ENCODE data around the gene PNPLA6.
A peak's percentile ranks its signal among the peaks of the same experiment; 100 is the strongest.

The PNPLA6 gene

GRCh38 chr19:7550169-7550770, 14.8 kb downstream of the PNPLA6 start:
- no peaks in the 10 kb centered on the region for H3K9me3 Mint-ChIP-seq
- no peak for DNase-seq
- H3K4me1 Mint-ChIP-seq (ENCODE audit: low read depth), result peaks cover 22% of the 10 kb centered on the region
- no peaks in the 10 kb centered on the region for H3K27me3 Mint-ChIP-seq
- peaks cover 60% of the 10 kb centered on the region for H3K36me3 Mint-ChIP-seq (ENCODE audit: low read depth)
- H3K4me3 Mint-ChIP-seq, result no peak overlapping the region
- H3K27ac Mint-ChIP-seq, result no peak overlapping the region

GRCh38 chr19:7550987-7551761, 15.7 kb downstream of the PNPLA6 start:
- Mint-ChIP-seq H3K4me1 (ENCODE audit: low read depth) (peaks cover 15% of the 10 kb centered on the region), H3K36me3 (ENCODE audit: low read depth) (peaks cover 61% of the 10 kb centered on the region), H3K27ac (no peak overlapping the region), H3K9me3 (no peaks in the 10 kb centered on the region), H3K27me3 (no peaks in the 10 kb centered on the region), H3K4me3 (no peak overlapping the region)
- peak; percentile 46 for DNase-seq

- Mint-ChIP-seq H3K36me3 (ENCODE audit: low read depth) (peaks cover 70% of the 10 kb centered on the region), H3K4me3 (no peak overlapping the region), H3K27me3 (no peaks in the 10 kb centered on the region), H3K9me3 (no peaks in the 10 kb centered on the region), H3K4me1 (ENCODE audit: low read depth) (peaks cover 6% of the 10 kb centered on the region), H3K27ac (no peak overlapping the region)
- DNase-seq, result no peak
Observed at GRCh38 chr19:7552781-7553180, 17.3 kb downstream of the PNPLA6 start.

GRCh38 chr19:7554565-7554964, 19.0 kb downstream of the PNPLA6 start:
- H3K36me3 Mint-ChIP-seq (ENCODE audit: low read depth), result peaks cover 84% of the 10 kb centered on the region

DNA sequence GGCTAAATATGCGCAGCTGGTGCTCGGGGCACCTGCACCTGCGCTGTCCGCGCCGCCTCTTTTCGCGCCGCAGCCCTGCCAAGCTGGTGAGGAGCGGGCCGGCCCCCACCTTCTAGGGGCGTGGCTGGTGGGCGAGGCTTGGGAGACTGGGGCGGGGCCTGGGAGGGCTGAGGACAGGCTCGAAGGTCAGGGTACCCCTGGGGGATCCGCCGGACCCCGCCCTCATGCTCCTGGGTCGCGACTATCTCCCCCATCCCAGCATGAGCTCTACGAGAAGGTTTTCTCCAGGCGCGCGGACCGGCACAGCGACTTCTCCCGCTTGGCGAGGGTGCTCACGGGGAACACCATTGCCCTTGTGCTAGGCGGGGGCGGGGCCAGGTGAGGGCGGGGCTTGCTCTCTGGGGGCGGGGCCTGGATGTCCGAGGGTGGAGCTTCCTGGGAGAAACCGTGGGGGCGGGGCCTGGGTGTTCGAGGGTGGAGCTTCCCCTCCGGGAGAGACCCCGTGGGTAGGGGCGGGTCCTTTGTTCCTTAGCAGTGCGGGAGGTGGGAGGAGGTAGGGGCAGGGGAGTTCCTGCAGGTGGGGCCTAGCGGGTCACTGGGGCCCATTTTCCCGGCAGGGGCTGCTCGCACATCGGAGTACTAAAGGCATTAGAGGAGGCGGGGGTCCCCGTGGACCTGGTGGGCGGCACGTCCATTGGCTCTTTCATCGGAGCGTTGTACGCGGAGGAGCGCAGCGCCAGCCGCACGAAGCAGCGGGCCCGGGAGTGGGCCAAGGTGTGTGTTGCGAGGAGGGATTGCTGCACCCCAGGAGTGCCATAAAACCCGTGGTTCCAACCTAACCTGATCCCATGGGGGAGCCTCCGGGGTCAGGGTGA, 19.7 kb downstream of the PNPLA6 start:
- Mint-ChIP-seq H3K27me3 (no peaks in the 10 kb centered on the region), H3K36me3 (ENCODE audit: low read depth) (peaks cover 83% of the 10 kb centered on the region), H3K4me1 (ENCODE audit: low read depth) (peaks cover 6% of the 10 kb centered on the region), H3K27ac (no peak overlapping the region), H3K4me3 (no peak overlapping the region), H3K9me3 (peaks cover 1% of the 10 kb centered on the region)
- DNase-seq, result peak; percentile 60

More at GRCh38 chr19:7554565-7554964, 19.0 kb downstream of the PNPLA6 start:
- Mint-ChIP-seq H3K4me1 (ENCODE audit: low read depth) (peaks cover 6% of the 10 kb centered on the region), H3K27ac (no peak overlapping the region), H3K9me3 (no peaks in the 10 kb centered on the region), H3K27me3 (no peaks in the 10 kb centered on the region), H3K4me3 (no peak overlapping the region)
- no peak for DNase-seq

DNA sequence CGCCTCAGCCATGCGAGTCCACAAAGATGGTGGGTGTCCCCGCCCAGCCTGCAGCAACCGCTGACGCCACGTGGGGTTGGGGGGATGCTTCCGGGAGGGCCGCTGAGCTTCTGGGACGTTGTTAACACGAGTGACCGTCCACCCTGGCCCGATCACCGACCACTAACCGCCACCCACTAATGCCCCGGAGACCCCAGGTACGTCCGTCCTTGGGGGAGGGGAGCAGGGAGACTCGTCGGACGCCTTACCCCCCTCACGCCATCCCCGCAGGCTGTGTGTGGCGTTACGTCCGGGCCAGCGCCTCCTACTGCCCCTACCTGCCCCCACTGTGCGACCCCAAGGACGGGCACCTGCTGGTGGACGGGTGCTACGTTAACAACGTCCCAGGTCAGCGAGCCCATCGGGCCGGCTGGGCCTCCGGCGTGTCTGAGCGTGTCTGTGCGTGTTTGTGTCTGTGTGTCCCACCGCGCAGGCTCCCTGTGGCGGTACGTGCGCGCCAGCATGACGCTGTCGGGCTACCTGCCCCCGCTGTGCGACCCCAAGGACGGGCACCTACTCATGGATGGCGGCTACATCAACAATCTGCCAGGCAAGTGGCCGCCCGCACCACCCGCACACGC, 21.3 kb downstream of the PNPLA6 start:
- Mint-ChIP-seq H3K36me3 (ENCODE audit: low read depth) (peaks cover 84% of the 10 kb centered on the region), H3K4me1 (ENCODE audit: low read depth) (no peaks in the 10 kb centered on the region), H3K4me3 (no peak overlapping the region), H3K27ac (no peak overlapping the region), H3K9me3 (peaks cover 4% of the 10 kb centered on the region), H3K27me3 (no peaks in the 10 kb centered on the region)
- no peak for DNase-seq

DNA sequence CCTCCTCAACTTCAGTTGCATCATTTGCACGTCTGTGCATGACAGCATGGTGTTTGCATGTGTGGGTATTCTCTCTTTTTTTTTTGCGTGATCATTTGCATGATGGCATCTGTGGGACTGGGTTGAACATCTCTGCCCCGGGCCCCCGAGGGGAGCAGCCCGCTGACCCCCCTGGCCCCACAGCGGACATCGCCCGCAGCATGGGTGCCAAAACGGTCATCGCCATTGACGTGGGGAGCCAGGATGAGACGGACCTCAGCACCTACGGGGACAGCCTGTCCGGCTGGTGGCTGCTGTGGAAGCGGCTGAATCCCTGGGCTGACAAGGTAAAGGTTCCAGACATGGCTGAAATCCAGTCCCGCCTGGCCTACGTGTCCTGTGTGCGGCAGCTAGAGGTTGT, 23.1 kb downstream of the PNPLA6 start:
- Mint-ChIP-seq H3K9me3 (peaks cover 4% of the 10 kb centered on the region), H3K4me1 (ENCODE audit: low read depth) (no peaks in the 10 kb centered on the region), H3K36me3 (ENCODE audit: low read depth) (peaks cover 78% of the 10 kb centered on the region), H3K27me3 (no peaks in the 10 kb centered on the region), H3K27ac (no peak overlapping the region), H3K4me3 (no peak overlapping the region)
- DNase-seq, result no peak

DNA sequence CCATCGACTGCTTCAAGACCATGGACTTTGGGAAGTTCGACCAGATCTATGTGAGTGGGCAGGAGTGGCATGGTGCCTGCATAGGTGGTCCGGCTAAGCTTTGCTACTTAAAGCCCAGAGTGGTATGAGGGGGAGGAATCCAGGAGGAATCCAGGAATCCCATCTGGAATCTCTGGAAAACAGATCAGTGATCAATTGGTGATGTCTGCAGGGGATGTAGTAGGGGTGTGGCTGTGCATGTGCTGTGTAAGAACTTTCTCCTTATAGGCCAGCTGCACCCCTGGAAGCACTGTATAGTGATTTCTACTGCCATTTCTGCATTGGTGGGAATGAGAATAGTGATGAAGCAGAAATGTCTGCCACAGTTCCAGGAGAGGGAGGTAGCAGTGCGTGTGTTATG, 23.6 kb downstream of the PNPLA6 start:
- Mint-ChIP-seq H3K9me3 (peaks cover 4% of the 10 kb centered on the region), H3K4me1 (ENCODE audit: low read depth) (no peaks in the 10 kb centered on the region), H3K36me3 (ENCODE audit: low read depth) (peaks cover 76% of the 10 kb centered on the region), H3K27ac (no peak overlapping the region), H3K27me3 (no peaks in the 10 kb centered on the region), H3K4me3 (no peak overlapping the region)
- no peak for DNase-seq

DNA sequence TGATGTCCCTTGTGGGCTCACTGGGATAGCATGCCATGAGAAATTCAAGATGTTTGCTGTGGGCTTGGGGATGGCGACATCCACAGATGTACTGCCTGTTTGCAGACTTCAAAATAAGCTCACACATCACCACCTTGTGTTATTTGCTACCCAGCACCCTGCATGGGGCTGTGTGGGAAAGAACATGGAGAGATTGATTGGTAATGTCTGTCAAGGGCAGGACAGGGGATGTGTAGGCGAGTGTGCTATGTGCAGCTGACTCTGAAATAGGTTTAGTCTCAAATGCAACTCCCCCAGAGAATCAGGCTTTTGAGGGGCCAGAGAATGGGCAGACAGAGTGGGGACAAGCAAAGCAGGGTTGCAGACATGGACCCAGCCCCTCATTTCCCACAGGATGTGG, 24.7 kb downstream of the PNPLA6 start:
- no peaks in the 10 kb centered on the region for H3K4me1 Mint-ChIP-seq (ENCODE audit: low read depth)
- no peak for DNase-seq
- no peaks in the 10 kb centered on the region for H3K27me3 Mint-ChIP-seq
- no peak overlapping the region for H3K27ac Mint-ChIP-seq
- no peak overlapping the region for H3K4me3 Mint-ChIP-seq
- H3K36me3 Mint-ChIP-seq (ENCODE audit: low read depth), result peaks cover 73% of the 10 kb centered on the region
- peaks cover 4% of the 10 kb centered on the region for H3K9me3 Mint-ChIP-seq

DNA sequence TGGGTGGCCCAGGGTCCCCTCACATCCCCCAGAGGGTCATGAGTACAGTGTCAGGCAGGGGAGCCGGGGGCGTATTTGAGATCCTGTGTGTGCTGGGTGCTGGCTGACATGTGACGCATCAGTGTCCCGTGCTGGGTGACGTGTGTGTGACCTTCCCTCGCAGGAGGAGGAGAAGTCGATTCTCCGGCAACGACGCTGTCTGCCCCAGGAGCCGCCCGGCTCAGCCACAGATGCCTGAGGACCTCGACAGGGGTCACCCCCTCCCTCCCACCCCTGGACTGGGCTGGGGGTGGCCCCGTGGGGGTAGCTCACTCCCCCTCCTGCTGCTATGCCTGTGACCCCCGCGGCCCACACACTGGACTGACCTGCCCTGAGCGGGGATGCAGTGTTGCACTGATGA, 25.8 kb downstream of the PNPLA6 start:
- no peak overlapping the region for H3K4me3 Mint-ChIP-seq
- H3K27ac Mint-ChIP-seq, result no peak overlapping the region
- DNase-seq, result no peak
- H3K27me3 Mint-ChIP-seq, result no peaks in the 10 kb centered on the region
- peaks cover 63% of the 10 kb centered on the region for H3K36me3 Mint-ChIP-seq (ENCODE audit: low read depth)
- H3K9me3 Mint-ChIP-seq, result peaks cover 4% of the 10 kb centered on the region
- no peaks in the 10 kb centered on the region for H3K4me1 Mint-ChIP-seq (ENCODE audit: low read depth)

- H3K27me3 Mint-ChIP-seq, result no peaks in the 10 kb centered on the region
- peaks cover 48% of the 10 kb centered on the region for H3K36me3 Mint-ChIP-seq (ENCODE audit: low read depth)
- H3K4me3 Mint-ChIP-seq, result no peak overlapping the region
- DNase-seq, result no peak
- no peak overlapping the region for H3K27ac Mint-ChIP-seq
- no peaks in the 10 kb centered on the region for H3K4me1 Mint-ChIP-seq (ENCODE audit: low read depth)
- peaks cover 4% of the 10 kb centered on the region for H3K9me3 Mint-ChIP-seq
Observed at GRCh38 chr19:7562646-7563393, 27.3 kb downstream of the PNPLA6 start.

GRCh38 chr19:7564866-7565265, 29.3 kb downstream of the PNPLA6 start:
- Mint-ChIP-seq H3K27me3 (no peaks in the 10 kb centered on the region), H3K9me3 (peaks cover 4% of the 10 kb centered on the region), H3K4me1 (ENCODE audit: low read depth) (peaks cover 2% of the 10 kb centered on the region), H3K36me3 (ENCODE audit: low read depth) (peaks cover 29% of the 10 kb centered on the region), H3K27ac (no peak overlapping the region), H3K4me3 (no peak overlapping the region)
- no peak for DNase-seq

GRCh38 chr19:7565332-7565731, 29.8 kb downstream of the PNPLA6 start:
- H3K27ac Mint-ChIP-seq, result no peak overlapping the region
- peaks cover 2% of the 10 kb centered on the region for H3K4me1 Mint-ChIP-seq (ENCODE audit: low read depth)
- H3K27me3 Mint-ChIP-seq, result no peaks in the 10 kb centered on the region
- H3K4me3 Mint-ChIP-seq, result no peak overlapping the region
- DNase-seq, result no peak
- H3K9me3 Mint-ChIP-seq, result peaks cover 1% of the 10 kb centered on the region
- peaks cover 26% of the 10 kb centered on the region for H3K36me3 Mint-ChIP-seq (ENCODE audit: low read depth)

GRCh38 chr19:7570761-7571160, 35.2 kb downstream of the PNPLA6 start:
- H3K27me3 Mint-ChIP-seq, result peaks cover 2% of the 10 kb centered on the region
- H3K4me3 Mint-ChIP-seq, result no peak overlapping the region
- no peak overlapping the region for H3K27ac Mint-ChIP-seq
- no peak for DNase-seq
- no peaks in the 10 kb centered on the region for H3K9me3 Mint-ChIP-seq
- no peaks in the 10 kb centered on the region for H3K36me3 Mint-ChIP-seq (ENCODE audit: low read depth)
- peaks cover 2% of the 10 kb centered on the region for H3K4me1 Mint-ChIP-seq (ENCODE audit: low read depth)

All from activated T-cell treated with anti-CD3 and anti-CD28 coated beads, Interleukin-2, amount 50 U/mL, for 24 hours (primary cell).